ENCODE data around the gene WIZ. TPM values are rescaled to one million over a fixed set of nuclear protein-coding genes. Genes with fewer than 3 reads are reported as not detected.

The WIZ gene
- total and polyA plus RNA-seq, 3 donors from 2014 or later, result 66.2 to 118 (median 109) TPM

GRCh38 chr19:15441317-15441716 is 8.4 kb downstream of the WIZ start:
- no peak for DNase-seq
- no peak for TF ChIP-seq CTCF (IDR thresholded peaks at IDR 0.05)
- no peak for TF ChIP-seq POLR2A (IDR thresholded peaks at IDR 0.05)
- Histone ChIP-seq H3K4me1 (no peaks in the 10 kb centered on the region), H3K9me3 (no peaks in the 10 kb centered on the region), H3K36me3 (ENCODE audit: low read depth, missing control alignments) (no peaks in the 10 kb centered on the region), H3K4me3 (no peak overlapping the region), H3K27ac (no peak overlapping the region), H3K27me3 (no peaks in the 10 kb centered on the region)
- 87 to 100% methylated on average over 3 of the region's 3 CpGs for WGBS, 2 donors
- intact Hi-C loops (cut with DNase I; ENCODE audit: low total_unique reads), result no loop called here

GRCh38 chr19:15439821-15440641 is 9.7 kb downstream of the WIZ start:
- intact Hi-C loops (cut with DNase I; ENCODE audit: low total_unique reads), result loop anchor here (10.0 kb wide), 1 partner anchor 175 kb away; no protein-coding TSS in a partner anchor
- H3K36me3 ChIP-seq (ENCODE audit: low read depth, missing control alignments), result no peaks in the 10 kb centered on the region
- no peaks in the 10 kb centered on the region for H3K9me3 ChIP-seq
- no peak overlapping the region for H3K4me3 ChIP-seq
- DNase-seq, result no peak
- TF ChIP-seq CTCF (IDR thresholded peaks at IDR 0.05) (no peak), POLR2A (IDR thresholded peaks at IDR 0.05) (no peak)
- WGBS, 2 donors, result 93 to 94% methylated on average over 34 to 37 of the region's 38 CpGs
- no peaks in the 10 kb centered on the region for H3K27me3 ChIP-seq
- no peak overlapping the region for H3K27ac ChIP-seq
- H3K4me1 ChIP-seq, result no peaks in the 10 kb centered on the region

GRCh38 chr19:15439078-15439799 is 10.5 kb downstream of the WIZ start:
- intact Hi-C loops (cut with DNase I; ENCODE audit: low total_unique reads), result loop anchor here (10.0 kb wide), 1 partner anchor 174 kb away; no protein-coding TSS in a partner anchor
- DNase-seq, result no peak
- H3K9me3 ChIP-seq, result no peaks in the 10 kb centered on the region
- 86 to 95% methylated on average over 18 to 25 of the region's 25 CpGs for WGBS, 2 donors
- no peaks in the 10 kb centered on the region for H3K27me3 ChIP-seq
- no peaks in the 10 kb centered on the region for H3K4me1 ChIP-seq
- no peak overlapping the region for H3K4me3 ChIP-seq
- H3K27ac ChIP-seq, result no peak overlapping the region
- no peak for TF ChIP-seq CTCF (IDR thresholded peaks at IDR 0.05)
- TF ChIP-seq POLR2A (IDR thresholded peaks at IDR 0.05), result no peak
- H3K36me3 ChIP-seq (ENCODE audit: low read depth, missing control alignments), result no peaks in the 10 kb centered on the region

GRCh38 chr19:15438577-15438976 is 11.2 kb downstream of the WIZ start:
- H3K9me3 ChIP-seq, result no peaks in the 10 kb centered on the region
- H3K27ac ChIP-seq, result no peak overlapping the region
- WGBS, 2 donors, result 83 to 92% methylated on average over 8 to 27 of the region's 27 CpGs
- no peak for TF ChIP-seq POLR2A (IDR thresholded peaks at IDR 0.05)
- TF ChIP-seq CTCF (IDR thresholded peaks at IDR 0.05), result no peak
- peaks cover 1% of the 10 kb centered on the region for H3K4me1 ChIP-seq
- no peak overlapping the region for H3K4me3 ChIP-seq
- H3K36me3 ChIP-seq (ENCODE audit: low read depth, missing control alignments), result no peaks in the 10 kb centered on the region
- no peak for DNase-seq
- H3K27me3 ChIP-seq, result no peaks in the 10 kb centered on the region
- intact Hi-C loops (cut with DNase I; ENCODE audit: low total_unique reads), result loop anchor here (10.0 kb wide), 1 partner anchor 174 kb away; no protein-coding TSS in a partner anchor
